ENCODE data around the gene PDE10A. TPM values are rescaled to one million over a fixed set of nuclear protein-coding genes. Genes with fewer than 3 reads are reported as not detected.

The PDE10A gene
- total and polyA plus RNA-seq, 2 of the 8 experiments (the other 6 are each of a cell fraction or from before 2014, with no cell fraction given): 1.1 to 2.4 TPM

DNA sequence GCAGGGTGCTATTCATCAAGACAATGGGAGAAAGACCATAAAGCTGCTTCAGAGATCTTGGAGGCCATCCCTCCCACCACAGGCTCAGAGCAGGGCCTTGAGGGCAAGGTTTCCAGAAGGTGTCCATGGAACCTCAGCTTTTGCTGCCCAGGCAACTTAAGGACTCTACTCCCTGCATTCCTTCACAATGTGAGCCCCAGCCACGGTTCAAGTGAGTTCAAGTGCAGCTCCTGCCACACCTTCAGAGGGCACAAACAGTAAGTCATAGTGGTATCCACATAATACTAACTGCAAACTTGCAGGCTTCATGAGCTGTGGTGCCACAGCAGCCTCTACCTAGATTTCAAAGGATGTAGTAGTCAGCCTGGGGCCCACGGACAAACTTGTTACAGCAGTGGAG is 209.6 kb downstream of the PDE10A start (continued):
- TF ChIP-seq, protein P1, sequence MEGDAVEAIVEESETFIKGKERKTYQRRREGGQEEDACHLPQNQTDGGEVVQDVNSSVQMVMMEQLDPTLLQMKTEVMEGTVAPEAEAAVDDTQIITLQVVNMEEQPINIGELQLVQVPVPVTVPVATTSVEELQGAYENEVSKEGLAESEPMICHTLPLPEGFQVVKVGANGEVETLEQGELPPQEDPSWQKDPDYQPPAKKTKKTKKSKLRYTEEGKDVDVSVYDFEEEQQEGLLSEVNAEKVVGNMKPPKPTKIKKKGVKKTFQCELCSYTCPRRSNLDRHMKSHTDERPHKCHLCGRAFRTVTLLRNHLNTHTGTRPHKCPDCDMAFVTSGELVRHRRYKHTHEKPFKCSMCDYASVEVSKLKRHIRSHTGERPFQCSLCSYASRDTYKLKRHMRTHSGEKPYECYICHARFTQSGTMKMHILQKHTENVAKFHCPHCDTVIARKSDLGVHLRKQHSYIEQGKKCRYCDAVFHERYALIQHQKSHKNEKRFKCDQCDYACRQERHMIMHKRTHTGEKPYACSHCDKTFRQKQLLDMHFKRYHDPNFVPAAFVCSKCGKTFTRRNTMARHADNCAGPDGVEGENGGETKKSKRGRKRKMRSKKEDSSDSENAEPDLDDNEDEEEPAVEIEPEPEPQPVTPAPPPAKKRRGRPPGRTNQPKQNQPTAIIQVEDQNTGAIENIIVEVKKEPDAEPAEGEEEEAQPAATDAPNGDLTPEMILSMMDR (IDR thresholded peaks at IDR 0.05; ENCODE audit: control extremely low read depth in 1 of 3, insufficient read depth in 1 of 3, low read depth in 1 of 3, low read length in 3 of 3): no peak
